GM19324 (cell line): ENCODE results near the gene GREB1.

Source experiments
- ATAC-seq: cut with Tn5 transposase; IDR thresholded peaks from one replicate; pipeline ENCODE4 v1.9.1; 2021; ENCODE audit warnings: mild to moderate bottlenecking, moderate library complexity; ENCODE audit not compliant: unreplicated experiment, low FRiP score

GREB1 gene

DNA sequence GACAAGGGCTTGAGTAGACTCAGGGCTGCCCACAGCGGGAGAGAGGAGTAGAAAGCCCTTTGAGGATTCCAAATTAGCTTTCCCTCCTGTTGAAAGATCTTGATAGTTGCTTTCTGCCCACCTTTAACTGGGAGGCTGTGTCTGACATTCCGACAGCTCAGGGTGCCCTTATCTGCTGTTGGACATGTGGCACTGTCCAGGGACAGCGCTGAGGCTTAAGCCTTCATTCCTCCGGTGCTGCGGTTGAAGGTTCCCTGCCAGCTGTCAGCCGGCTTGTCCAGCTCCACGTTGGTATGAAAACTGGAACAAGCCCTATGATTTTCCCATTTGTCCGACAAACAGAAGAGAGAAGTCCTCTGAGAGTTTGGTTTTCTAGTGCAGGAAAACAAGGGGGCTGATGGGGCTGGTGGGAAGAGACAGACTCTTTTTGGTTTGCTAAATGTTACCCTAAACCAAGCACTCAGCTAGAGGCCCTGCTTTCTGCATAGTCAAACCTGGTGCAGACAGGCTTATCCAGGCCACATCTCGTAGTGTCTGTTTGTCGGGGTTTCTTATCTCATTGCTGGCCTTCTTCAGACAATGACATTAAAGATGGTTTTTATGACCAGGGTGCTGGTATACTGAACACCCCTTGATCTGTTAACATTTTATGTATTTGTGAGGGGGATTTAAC is 24.5 kb downstream of the GREB1 start:
- ATAC-seq, result no peak

- no peak for ATAC-seq
Measured at GRCh38 chr2:11559066-11559785, 25.4 kb downstream of the GREB1 start.

- no peak for ATAC-seq
Measured at GRCh38 chr2:11559786-11560155, 25.9 kb downstream of the GREB1 start.

DNA sequence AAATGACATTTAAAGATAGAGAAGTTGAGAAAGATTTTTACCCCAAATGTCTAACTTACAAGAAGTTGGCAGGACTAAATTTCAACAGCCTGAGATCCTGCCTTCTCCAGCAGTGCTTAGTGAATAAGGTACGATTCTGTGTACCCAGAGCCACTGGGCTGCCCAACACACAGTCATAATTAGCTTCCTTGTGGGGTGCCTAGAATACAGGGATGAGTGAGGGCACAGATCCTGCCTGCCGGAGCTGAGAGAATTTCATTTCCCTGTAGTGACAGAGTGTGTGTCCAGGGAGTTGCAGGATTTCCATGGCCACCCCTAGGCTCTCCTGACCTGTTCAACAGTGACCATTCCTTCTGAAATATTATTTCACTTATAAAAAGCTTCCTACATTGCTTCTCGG is 27.0 kb downstream of the GREB1 start:
- ATAC-seq, result no peak

DNA sequence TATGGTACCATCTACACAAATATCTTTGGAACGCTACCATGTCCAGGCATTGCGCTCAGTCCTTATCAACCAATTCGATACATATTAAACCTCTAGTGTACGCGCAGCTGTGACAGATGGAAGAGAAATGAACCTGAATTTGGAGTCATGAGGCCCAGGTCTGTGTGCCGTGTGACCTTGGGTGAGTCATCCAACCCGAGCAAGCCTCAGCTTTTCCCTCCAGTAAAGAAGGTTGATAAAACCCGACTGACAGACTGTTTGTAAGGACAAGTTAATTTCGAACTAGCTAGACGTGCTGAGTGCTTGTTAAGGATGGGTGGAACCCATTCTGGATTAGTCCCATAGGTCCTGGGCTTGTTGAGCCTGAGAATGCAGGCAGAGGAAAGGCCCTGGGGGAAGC is 28.2 kb downstream of the GREB1 start:
- ATAC-seq, result no peak

GRCh38 chr2:11562476-11562875 is 28.6 kb downstream of the GREB1 start:
- ATAC-seq, result no peak

GRCh38 chr2:11563784-11564666 is 30.2 kb downstream of the GREB1 start:
- ATAC-seq, result no peak

DNA sequence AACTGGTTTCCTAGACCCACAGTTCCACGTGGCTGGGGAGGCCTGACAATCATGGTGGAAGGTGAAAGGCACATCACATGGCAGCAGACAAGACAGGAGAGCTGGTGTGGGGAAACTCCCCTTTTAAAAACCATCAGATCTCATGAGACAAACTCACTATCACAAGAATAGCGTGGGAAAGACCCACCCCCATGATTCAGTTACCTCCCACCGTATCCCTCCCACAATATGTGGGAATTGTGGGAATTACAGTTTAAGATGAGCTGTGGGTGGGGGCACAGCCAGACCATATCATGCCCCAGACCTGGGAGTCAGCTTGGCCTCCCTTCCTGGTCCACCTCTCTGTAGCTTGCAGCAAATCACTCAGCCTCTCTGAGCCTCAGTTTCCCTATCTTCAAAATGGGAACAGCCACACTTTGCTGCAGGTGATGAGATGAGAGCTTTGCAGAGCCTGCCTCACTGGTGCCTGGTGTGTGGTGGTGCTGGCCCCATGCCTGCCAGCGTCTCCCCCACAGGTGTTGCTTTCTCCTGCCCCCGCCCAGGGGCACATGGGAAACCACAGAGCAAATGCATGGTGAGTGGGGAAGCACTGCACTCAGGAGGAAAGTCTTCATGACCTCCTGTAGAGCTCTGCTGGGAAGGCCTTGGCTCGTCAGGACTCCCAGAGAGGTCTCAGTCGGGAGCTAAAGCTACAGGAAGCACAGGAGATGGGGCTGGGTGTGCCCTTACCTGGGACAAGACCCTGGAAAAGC is 31.1 kb downstream of the GREB1 start:
- ATAC-seq, result no peak

DNA sequence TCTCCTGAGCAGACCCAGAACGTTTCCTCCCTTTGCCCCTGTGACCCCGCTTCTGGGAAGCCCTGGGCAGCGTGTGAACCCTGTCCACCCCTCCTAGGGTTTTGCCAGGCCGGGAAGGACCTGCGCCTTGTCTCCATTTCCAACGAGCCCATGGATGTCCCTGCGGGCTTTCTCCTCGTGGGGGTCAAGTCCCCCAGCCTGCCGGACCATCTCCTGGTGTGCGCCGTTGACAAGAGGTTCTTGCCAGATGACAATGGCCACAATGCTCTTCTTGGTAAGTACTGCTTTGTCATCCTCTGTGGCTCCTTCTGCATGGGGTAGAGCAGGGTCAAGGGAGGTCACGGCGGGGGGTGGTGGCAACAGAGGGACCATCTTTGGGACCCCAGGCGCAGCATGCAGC is 32.5 kb downstream of the GREB1 start:
- no peak for ATAC-seq

DNA sequence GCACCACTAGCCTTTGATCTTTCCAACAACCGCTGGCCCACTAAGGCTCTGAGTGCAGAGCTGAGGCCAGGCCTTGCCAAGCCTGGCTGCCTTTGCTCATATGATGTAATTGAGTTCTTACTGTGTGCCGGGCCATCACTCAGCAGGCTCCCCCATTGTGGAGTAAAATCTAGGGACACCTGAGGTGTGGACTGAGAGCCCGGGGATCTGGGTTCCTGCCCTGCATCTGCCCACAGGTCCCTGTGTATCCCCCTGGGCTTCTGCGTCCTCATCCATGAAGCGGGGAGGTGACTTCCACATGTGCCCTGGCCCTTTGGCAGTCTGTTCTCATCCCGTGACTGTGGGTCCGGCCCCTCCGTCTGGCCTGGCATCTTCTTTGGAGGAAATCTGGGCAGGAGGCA is 33.8 kb downstream of the GREB1 start:
- no peak for ATAC-seq

- ATAC-seq, result no peak
Measured at GRCh38 chr2:11568436-11568835, 34.6 kb downstream of the GREB1 start.

GRCh38 chr2:11569636-11570035 is 35.8 kb downstream of the GREB1 start:
- ATAC-seq, result no peak

GRCh38 chr2:11571170-11571569 is 37.3 kb downstream of the GREB1 start:
- no peak for ATAC-seq

GRCh38 chr2:11572996-11573395 is 39.2 kb downstream of the GREB1 start:
- no peak for ATAC-seq

GRCh38 chr2:11573418-11574175 is 39.8 kb downstream of the GREB1 start:
- no peak for ATAC-seq

GRCh38 chr2:11574176-11575046 is 40.6 kb downstream of the GREB1 start:
- no peak for ATAC-seq

GRCh38 chr2:11576398-11576797 is 42.6 kb downstream of the GREB1 start:
- no peak for ATAC-seq

DNA sequence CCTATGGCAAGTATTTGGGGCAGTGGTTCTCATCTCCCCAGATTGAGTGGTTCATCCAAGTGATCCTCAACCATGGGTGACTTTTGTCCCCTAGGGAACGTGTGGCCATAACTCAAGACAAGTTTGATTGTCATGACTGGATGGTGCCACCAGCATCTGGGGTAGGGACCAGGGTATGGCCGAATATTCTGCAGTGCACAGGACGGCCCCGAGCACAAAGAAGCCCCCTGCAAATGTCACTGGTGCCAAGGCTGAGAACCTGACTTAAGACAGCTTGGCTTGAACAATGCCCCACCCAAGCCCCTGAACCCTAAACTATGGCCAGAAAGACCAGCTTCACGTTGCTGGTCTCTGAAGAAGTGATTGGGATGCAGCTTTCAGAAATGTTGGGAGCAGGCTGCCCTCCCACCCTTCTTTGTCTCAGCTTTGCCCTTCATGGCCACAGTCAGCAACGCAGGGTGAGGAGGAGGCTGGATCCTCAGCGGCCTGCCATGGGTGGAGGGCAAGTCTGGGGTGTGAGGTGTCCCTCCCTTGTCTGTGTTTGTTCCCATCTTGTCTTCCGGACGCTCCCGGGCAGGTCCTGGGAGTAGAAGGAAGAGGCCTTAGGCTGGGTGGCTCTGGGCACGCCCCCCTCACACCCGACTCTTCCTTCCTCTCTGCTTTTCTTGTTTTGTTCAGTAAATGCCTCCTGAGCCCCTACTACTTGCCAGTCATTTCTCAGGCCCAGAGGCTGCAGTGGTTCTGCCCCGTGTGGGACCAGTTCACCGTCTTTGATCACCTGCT is 43.4 kb downstream of the GREB1 start:
- no peak for ATAC-seq
